NCI-H1092 treated with DMSO at 0.1 percent for 48 hours (cell line): ENCODE measurements around the gene EPHB1.

ENCODE experiments used
- DNase-seq: peaks from one replicate; lab custom pipeline; 2025; lab: John Stamatoyannopoulos, UW

Gene EPHB1

DNA sequence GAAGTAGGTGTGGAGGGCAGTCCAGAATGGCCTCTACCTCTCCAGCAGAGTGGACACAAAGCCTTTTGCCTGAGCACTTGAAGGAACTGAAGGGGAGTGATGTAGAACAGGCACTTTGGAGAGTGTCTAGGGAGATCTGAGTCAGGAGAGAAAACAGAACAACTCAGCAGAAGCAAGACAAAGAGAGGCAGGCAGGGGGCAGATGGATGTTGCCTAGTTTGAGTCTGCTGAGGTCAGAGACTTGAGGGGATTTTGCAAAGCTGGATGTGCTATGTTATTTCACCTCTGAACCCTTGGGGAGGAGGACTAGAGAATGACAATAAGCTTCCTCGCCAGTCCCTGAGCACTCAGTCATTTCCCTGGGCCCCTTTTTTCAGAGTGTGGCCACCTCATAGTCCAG lies 366.4 kb downstream of the EPHB1 start:
- DNase-seq, result no peak

DNA sequence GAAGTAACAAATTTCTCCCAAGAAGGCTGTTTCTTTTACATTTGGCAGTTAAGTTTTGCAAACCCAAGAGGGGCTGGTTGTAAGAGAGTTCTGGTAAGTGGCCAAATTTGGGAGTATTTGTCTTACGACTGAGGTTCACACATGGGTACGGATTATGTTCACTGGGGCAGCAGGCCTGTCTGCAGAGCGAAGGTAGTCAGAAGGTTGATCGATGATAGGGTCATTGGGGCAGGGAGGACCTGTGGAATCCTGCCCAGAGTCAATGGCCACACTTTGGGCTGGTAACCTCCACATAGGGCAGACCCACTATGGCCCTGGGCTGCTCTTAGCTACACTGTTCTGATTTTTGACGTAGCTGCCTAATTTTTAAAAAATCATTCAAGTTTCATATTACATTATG lies 368.6 kb downstream of the EPHB1 start:
- DNase-seq, result no peak

DNA sequence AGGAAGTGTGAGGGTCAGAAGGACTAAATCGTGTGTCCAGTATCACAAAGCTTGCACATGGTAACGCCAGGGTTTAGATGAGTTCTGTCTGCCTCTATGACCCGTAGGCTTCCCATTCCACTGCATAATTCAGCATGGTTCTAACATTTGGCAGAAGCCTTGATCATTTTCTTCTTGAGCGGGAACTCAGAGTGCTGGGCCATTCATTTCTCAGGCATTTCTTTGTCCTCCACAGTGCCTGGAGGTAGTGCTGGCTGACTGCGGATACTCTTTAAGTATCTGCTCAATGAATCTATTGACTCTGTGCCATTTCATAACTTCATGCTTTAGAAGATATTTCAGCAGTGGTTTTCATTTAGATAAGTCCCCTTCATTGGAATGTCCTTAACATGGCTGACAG lies 370.2 kb downstream of the EPHB1 start:
- no peak for DNase-seq

DNA sequence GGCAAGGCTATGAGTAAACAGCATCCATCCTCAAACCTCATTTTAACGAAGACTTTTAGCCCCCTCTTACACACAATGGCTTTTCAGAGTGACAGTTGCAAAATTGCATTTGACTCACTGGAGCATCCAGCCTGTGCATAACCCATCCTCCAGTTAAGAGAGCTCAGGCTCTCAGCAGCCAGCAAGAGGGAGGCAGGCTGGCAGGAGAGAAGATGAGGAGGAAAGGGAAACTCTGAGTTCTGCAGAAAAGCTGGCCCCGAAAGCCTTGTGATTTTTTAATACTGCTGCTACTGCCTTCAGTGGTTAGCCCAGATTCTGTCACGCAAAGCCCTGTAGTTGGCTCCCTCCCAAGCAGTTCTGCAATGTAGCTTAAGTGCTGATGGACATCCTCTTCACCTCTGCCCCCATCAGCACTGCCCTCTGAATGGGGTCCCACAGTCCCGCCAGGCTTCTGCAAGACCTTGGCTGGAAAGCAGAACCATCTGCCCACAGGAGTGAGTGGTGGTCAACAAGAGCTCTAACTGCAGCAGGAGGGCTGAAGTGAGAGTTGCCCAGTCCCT lies 371.3 kb downstream of the EPHB1 start:
- no peak for DNase-seq

DNA sequence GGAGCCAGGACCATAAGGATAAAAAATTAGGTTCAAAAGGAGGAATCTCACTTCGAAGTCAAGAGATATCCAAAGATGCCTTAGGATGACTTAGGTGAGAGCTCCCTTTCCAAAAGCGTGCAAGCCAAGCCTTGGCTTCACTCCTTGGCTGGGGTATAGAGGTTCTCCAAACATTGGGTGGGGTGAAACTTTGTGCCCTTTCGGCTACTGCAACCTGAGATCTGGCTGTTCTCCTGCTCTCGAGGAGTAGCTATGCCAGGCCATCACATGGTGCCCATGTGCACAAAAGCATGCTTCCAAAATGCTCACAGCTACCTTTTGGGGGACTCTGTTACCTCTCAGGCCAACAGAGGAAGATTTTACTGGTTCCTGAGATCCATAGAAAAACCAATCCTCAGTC lies 373.8 kb downstream of the EPHB1 start:
- no peak for DNase-seq

DNA sequence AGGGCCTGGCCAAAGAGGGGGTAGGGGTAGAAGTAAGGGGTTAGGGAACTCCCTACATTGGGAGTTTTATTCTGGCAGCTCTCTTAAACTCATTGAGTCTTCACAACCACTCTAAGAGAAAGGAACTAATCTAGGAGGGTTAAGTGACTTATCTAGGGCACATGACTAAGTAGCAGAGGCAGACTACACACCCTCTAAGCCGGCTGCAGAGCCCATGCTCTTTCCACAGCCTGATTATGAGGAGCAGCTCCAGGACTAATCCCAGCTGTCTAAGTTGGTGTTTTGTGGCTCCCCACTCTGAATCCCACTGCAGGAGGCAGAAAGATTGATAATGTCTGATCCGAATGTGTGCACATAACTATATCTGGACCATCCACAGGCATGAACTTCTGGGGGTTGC lies 374.6 kb downstream of the EPHB1 start:
- no peak for DNase-seq

DNA sequence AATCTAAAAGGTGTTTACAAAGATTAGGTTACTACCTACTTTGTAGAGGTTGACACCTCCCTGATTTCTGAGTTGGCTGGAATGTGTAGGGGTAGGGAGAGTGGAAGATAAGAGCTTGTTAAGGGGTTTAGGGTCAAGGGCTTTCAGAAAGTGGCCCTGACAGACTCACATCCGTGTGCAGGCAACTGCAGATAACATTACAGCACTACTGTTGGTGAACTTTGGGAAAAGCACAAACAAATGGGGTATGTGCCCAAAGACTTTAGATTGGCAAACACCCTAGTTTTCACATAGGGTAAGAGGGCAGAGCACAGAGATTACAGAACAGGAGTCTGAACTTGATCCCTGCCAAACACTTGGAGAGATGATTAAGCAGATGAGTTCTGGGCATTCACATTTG lies 375.7 kb downstream of the EPHB1 start:
- DNase-seq, result no peak

DNA sequence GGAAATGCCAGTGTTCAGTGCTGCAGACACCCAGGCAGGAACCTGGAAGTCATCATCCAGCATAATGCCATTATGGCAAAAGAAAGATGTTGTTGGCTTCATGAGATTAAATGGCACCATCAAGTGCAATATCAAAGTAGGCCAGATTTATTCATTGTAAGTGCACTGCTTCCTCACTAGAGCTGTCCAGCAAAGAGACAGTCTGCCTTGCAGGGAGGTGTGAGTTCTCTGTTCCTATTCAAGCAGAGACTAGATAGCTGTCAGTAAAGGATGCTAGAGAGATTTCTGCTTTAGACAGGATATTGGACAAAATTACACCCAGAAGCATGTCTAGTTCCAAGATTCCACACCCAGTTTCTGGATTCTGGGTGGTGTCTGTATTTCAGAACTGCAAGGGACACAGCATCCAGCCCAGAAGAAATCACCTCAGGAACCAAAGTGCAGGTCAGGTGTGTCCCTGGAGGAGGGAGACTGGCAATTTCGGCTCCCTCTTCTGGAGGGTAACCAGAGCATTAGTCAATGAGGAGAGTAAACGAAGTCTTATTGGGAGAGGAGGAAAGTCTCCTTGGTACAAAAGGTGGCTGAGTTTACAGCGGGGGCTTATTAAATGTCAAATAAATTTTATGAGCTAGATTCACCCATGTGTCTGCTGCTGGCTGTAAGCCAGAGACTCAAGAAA lies 377.3 kb downstream of the EPHB1 start:
- DNase-seq, result no peak

DNA sequence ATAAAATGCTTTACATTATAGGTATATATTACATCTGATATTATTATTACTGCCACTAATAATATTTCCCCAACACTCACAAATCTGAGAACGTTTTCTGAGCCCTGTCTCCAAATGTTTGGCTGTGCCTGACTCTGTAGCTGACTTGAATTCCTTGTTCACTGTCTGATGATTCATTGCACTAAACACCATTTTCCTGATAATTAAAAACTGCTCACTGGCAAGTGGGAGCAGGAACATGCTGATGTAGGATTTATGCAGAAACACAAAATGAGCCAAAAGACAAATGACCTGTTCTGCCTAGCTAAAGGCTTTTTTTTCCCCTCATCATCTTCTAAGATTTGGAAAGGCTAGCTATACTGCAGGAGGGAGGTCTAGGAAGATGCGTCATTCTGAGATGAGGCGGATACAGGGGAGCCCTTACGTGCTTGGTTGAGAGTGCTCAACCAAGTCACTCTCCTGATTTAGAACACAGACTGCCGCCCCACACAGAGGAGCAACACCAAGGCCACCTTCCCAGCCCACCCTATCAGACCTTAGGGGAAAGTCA lies 380.7 kb downstream of the EPHB1 start:
- DNase-seq, result no peak

DNA sequence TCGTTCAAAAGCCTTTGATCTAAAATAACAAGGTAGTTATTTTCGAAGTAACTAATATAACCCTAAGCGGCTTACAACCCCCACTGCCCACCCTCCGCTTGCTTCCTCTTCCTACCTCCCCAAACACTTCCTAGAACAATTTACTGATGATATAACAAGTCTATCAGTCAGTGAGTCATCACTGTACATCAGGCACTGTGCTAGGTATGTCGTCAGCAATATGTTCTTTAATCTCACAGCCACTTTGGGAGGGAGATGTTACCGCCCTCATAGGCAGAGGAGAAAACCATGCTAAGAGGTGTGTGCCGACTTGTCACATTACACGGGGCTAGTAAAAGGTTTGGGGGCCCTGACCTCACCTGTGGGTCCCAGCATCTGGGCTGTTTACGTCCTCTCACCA lies 381.8 kb downstream of the EPHB1 start:
- no peak for DNase-seq

DNA sequence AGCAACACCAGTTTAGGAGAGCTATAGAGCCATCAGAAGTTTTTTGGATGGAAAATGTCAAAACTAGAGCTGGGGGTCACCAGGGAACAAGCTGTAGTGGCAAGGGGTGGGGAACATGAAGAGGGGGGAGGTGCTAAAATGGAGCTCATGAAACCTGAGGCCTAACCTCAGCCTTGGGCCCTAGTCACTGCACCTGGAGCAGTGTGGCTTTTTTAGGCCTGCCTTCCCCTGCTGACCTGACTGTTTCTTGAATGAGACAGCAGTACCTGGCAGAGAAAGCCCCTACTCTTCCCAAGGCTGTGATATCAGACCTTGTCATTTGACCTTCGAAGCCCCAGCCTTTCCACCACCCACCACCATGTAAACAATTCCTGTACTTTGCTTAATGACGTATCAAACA lies 383.5 kb downstream of the EPHB1 start:
- no peak for DNase-seq

DNA sequence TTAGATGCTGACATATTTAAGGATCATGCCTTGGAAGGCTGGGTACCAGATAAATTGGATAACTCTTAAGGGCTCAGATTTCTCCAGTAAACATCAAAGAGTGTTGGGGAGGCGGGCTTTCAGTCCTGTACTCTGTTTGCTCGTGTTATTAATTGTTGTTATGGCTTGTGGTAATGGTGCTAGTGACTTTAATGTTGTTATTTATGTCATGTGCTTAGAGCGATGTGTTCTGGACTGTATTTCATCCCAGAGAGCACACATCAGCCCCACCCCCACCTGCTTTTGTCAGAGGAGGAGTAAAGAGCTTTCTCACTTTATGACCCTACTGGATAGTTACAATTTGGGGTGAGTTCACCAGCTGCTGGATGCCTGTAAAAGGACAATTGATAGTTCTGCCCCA lies 386.3 kb downstream of the EPHB1 start:
- DNase-seq, result no peak

DNA sequence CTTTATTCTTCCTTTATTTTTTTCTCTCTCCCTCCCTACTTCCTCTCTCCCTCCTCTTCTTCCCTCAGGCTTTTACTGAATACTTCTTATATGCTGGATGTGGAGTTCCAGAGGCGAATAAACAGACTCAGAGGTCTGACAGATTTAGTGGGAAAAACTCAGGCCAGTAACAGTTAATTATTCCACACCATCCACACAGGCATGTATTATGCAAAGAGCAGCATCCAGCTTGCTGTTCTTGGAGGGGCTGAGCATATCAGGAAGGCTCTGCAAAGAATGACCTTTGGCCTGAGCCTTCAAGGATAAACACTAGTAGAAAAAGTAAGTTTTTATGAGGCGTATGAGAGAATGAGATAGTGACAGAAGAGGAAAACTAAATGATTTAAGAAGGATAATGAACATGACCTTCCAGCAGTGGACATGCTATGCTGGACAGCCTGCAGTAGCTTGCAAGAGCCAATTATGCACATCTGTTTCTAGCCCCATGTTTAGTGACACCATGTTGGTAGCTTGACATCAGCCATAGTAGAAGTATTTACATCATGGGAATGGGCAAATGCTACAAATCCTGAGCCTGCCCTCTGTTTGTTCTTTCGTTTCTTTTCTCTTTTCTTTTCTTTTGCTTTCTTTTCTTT lies 387.4 kb downstream of the EPHB1 start:
- no peak for DNase-seq

DNA sequence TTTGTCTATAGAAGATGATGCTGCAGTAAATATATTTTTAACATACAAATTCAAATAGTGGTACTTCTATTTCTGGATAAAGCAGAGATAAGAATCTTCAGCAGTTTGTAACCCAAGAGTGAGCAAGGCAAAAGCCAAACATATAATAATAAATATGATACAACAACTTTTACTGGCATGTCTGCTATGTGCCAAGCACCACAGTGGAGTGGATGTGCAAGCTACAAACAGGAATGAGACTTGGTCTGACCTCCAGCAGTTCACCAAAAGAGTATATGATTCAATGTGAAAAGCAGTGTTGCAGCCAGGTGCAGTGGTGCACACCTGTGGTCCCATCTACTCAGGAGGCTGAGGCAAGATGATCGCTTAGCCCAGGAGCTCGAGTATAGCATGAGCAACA lies 395.6 kb downstream of the EPHB1 start:
- no peak for DNase-seq

DNA sequence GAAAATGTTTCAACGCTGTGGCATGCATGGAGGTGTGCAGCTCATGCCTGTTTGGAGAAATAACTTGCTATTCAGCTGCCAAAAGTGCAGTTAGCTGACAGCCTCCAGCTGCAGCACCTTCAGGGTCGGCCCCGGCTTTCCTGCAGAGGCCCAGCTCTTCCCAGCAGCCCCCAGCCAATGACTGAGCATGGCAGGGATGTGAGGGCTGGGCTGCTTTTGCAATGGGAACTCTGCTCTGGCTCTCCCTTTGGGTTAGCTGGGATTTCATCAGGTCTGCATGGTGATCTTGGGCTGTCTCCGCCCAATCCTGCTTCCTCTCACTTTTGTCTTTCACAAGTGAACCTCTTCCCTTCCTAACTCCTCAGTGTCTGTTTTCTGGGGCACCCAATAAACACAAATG lies 396.6 kb downstream of the EPHB1 start:
- no peak for DNase-seq

DNA sequence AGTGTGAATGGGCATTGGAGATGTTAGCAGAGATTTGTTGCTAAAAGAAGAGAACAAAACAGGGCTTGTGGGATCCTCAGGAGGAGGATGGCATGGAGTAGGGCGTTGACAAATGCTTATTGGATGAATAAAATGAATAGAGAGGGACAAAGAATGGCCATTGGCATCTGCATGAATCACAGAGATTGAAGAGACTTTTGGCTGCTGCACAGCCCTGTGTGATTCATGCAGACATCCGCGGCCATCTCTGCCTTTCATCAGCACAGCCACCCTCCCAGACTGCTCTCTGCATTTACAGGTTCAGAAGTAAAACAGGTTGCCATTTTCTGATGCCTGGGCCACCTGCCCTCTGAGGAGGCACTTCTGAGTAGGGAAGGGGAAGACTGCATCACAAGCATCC lies 397.9 kb downstream of the EPHB1 start:
- DNase-seq, result no peak

DNA sequence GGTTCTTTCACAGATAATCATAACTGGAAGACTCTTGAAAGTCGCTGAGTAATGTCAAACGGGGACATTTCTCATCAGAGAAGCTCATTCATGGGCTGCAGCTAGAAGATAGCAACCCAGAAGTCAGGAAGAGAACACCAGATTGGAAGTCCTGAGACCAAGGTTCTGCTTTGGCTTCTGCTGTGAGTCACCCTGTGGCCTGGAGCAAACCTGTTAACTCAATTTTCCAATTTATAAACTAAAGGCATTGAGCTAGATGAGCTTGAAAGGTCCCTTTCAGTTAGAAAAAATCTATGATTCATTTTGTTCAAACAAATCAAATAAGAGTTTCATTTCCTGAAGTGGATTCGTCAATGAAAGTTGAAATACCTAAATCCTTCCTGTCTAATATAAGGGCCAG lies 402.2 kb downstream of the EPHB1 start:
- no peak for DNase-seq

DNA sequence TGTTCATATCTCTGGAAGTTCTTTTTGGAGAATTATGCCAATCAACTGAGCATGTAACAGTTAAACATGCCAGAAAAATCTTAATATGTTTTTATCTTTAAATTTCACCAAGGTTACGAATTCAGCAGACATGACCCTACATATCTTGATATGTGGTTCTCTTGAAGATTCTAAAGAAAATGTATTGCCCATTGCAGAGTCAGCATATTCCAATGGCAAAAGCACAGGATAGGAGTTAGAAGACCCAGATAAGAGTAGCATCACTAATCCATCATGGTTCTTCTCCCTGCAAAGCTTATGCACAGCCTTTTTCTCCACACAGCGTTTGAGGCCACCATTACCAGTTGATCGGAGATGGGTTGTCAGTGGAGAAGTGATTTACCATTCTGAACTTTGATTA lies 402.8 kb downstream of the EPHB1 start:
- no peak for DNase-seq

DNA sequence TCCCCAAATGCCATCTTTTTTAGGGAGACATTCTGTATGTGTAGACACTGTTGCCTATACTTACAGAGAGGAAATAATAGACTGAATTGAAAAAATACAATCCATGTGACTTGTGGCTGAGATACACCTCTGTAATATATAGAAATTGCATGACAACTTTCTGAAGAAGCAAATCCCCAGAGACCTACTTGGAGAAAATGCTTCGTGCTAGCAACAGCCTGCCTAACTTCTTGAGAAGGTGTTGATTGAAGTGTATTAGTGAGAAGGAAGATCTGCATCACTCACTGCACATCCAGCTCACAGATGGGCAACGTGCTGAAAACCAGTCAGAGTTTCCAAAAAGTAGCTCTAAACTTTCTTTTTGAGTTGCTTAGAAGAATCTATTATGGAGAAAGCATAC lies 404.1 kb downstream of the EPHB1 start:
- DNase-seq, result no peak

DNA sequence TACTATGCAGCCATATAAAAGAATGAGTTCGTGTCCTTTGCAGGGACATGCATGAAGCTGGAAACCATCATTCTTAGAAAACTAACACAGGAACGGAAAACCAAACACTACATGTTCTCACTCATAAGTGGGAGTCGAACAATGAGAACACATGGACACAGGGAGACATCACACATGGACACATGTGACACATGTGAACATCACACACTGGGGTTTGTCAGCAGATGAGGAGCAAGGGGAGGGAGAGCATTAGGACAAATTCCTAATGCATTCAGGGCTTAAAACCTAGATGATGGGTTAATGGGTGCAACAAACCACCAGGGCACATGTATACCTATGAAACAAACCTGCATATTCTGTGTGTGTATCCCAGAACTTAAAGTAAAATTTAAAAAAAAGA lies 408.0 kb downstream of the EPHB1 start:
- no peak for DNase-seq

DNA sequence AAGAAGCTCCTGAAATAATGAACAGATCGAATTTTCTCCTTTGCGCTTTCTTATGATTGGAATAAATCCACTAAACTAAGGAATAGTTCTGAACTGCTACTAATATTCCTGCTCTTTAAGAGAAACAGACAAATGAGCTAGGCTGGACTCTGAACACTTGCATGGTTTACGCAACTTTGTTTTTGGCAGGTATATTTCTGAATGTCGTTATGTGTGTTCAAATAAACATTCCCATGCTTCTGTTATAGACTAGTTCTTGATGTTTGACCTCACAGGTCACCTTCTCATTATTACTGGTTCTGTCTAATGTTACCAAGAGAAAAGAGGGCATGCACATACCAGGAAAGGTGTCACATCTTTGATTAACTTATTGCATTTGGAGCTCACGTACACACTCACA lies 418.2 kb downstream of the EPHB1 start:
- DNase-seq, result no peak

DNA sequence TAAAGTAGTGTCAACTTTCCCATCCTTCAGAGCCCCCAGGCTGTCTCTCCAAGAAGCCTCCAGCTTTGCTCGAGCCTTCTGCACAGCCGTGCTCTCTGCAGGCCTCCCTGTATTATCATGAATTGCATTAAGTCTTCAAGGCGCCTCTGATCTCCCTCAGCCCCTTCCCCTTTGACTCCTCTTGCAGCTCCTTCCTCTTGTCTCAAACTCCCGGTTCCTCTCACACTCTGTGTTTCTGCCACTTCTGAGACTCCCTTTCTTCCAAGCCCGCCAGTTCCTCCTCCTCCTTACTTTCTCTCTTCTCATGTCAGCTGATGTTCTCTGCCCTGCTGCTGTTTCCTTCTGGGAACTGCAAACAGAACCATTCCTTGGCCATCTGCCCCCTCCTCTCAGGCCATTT lies 418.8 kb downstream of the EPHB1 start:
- no peak for DNase-seq

DNA sequence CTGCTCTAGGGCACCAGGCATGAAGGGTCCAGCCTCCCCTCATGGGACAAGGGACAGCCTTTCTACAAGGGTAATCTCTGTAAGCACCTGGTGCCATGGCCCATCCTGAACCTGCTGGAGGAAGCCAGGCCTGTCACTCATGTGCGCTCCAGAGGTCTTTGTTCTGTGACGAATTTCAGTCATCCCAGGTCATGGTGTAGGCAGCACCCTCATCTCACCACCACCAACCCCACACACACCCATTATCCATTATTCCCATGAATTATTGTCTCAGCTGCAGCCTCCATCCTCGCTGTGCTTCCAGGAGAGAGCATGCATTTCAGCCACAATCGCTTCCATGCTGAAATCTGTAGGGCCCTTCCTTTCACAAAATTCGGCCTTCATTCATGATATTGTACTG lies 419.3 kb downstream of the EPHB1 start:
- no peak for DNase-seq

DNA sequence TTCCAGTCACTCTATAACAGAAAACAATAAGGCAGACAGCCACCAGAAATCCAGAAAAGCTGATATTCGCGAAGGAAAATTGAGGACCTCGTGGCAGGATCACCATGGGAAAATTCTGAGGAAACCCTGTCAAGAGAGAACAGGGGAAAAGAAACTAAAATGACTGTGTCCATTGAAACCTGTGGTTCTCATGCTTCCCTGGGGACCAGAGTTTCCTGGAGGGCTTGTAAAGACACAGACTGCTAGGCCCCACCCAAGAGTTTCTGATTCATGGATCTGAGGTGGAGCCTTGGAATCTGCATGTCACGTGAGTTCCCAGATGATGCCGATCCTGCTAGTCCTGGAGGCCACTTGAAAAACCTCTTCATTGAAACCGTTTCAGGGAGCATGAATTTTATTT lies 420.5 kb downstream of the EPHB1 start:
- DNase-seq, result no peak
